Measurements from ENCODE around the gene RNF115. TPM values are rescaled to one million over a fixed set of nuclear protein-coding genes. Genes with fewer than 3 reads are reported as not detected.

Gene RNF115
- total RNA-seq (2022; extraction: Qiagen RNA extraction; ENCODE audit: low read depth), result 7.6 to 13.2 TPM (median 11.4 TPM) in 5 replicates

DNA sequence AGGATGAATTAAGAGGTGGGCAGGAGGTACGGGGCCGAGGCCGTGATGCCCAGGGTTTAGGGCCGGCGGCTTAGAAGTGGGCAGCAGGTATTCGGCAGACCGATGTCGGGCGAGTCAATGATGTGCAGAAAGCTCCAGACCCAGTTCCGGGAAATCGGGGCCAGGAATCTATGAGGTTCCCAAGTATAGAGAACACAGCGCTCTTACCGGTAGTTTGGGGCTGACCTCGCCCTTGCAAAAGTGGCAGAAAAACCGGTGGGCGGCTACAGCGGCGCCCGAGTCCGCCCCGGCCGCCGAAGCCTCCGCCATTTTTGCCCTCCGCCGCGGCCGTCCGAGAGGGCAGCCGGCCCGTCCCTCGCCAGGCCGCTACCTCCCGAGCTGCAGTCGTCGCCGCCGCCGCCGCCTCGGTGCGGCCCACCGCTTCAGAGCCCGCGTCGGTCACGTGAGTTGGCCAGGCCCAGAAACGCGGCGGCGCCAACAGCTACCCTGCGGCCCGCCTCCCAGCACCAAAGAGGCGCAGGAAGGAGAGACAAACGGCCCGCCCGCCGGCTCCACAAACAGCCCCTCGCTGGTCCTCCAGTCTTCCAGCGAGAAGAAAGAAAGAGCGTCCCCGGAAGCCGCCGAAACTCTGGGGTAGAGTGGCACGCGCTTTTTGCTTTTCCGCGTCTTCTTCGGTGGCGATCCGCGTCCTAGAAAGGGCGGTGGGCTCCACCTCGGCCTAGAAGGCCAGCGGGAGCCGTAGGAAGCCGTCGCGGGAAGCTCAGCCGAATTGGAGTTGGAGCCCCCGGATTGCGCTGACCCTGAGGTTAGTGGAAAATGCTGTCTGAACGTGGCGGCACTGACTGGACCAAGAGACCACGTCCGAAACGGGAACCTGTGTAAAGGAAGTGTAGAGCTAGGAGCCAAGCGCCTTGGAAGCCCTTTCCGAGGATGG, at the start of gene RNF115, which contains the start of gene POLR3C:
TSS of gene RNF115 (minus strand) at position 531 of the 934 bp plus-strand sequence. CDS start at position 309, 222 bp downstream.
TSS of gene POLR3C (plus strand) at position 636 of the 934 bp plus-strand sequence. CDS start 1,577 bp downstream, outside the sequence.

DNA sequence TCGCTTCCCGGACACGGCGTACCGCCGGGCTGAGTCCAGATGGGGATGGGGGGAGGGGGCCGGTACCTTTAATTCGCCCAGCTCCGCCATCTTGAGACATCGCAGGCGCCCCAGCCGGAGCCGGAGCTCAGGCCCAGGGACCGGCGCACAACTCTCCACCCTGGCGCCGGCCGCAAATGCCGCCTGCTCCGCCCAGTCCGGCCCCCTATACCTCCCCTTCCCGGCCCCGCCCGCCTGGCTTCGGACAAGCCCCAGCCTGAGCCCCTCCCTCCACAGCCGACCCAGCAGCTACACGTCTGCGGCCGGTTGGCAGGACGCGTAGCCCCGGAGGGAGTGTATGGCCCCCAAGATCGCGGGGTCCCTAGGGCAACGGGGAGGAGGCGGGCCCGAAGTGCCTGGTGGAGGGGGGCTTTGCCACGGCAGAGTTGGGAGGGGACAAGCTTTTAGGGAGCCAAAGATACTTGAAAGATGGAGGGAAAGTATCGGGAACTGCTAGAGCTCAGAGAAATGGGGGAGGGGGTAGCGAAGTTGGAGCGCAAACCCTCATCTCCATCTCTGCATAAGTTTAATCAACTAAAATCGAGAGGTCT, 35.1 kb upstream of the RNF115 start, which contains the start of gene PIAS3:
TSS of gene PIAS3 (minus strand) at position 181 of the 590 bp plus-strand sequence. CDS start at position 90, 91 bp downstream.

DNA sequence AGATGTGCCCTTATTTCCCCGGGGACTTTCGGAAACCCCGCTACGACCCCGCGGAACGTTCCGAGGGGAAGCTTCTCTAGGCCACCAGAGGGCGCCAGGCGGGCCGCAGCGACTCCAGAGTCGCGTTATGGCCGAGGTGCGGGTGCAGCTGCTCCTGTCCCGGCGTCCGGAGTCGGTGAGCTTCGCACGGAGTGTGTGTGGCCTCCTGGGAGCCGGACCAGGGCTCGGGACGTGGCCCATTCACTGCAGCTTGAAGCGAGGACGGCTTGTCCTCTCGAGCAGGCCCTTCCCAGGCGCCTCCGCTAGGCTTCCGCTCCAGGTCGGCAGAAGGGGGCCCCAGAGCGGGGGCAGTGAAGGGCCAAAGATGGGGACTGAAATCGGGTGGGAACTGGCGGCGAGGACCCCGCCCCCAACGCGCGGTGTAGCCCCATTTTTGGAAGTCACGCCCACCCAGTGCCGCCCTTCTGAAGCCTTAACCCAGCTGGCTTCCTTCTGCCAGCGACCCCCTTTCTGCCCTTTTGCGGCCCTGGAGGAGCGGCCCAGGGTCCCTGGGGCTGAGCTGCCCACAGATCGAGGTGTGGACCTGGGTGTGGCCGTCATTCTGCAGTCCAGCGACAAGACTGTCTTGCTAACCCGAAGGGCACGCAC, 21.7 kb upstream of the RNF115 start, which contains the start of gene NUDT17:
TSS of gene NUDT17 (plus strand) at position 117 of the 648 bp plus-strand sequence. CDS start at position 128, 11 bp downstream.

DNA sequence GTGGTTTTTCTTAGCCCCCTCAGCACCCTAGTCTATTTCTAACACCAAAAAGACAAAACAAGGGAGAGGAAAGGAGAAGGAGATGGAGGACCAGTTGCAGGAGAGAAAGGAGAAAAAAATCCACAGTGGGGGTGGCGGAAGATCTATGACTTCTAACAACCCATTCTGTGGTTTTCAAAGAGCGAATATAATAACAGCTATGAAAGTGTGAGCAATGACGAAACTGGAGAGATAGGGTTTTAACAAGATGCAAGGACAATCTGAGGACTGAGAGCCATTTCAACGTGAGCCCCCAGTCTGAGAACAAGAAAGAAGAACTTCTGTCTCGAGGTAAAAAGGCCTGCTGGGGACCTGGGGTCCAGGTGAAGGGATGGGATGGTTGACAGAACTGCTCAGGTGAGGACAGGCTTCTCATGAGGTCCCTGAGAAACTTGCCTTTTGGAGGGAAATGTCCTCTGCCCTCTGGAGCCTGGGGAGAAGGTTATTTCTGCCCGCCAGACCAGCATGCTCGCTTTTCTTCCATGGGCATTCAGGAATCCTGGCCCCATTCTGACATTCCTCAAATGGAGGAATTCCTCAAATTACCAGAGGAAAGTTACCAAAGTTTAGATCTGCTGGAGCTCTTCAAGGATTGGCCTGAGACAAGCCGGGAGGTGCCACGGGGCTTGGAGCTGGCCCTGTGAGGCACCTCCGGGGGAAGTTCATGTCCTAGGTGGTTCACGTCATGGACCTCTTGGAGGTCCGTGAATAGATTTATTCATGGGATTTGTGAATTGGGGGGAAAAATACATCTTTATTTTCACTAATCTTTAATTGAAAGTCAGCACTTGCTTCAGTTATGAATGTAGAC, 104.4 kb downstream of the RNF115 start, which contains the start of gene CD160:
TSS of gene CD160 (plus strand) at position 270 of the 850 bp plus-strand sequence. CDS start 8,829 bp downstream, outside the sequence.

DNA sequence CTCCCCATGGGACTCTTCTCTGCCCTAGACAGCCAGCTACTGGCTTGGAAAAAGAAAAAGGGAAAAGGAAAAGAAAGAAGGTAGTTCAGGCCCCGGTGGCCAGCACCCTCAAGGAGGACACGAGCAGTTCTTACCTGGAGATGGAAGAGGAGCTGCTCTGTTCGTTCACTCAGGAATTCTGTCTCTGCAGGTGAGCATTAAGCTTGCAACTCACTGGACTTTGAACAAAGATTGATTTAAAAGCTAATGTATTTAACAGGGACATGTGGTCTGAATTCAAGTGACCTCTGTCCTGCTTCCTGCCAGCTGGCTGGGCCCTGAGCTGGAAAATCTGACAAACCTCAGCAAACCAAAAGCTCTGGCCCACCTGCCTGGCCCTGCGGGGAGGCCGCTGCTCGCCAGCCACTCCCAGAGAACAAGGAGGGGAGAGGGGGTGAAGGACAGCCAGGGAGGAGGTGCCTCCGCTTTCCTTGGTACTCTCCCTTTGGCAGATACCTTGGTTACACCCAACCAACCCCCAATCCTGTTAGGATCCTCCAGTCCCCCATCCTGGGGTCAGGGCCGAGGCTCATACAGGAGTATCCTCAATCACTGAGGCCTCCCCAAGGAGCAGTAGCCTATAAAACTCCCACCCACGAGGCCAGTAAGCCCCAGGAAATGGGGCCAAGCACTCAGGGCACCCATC, 116.6 kb downstream of the RNF115 start, which contains the start of gene PDZK1:
TSS of gene PDZK1 (minus strand) at position 186 of the 685 bp plus-strand sequence. CDS start 19,347 bp downstream, outside the sequence.

Other genes with a start within 250 kb of the RNF115 start
- 14.5 to 18.2 TPM (median 17.2 TPM) in 5 replicates for gene GPR89A, start 216.1 kb downstream of the RNF115 start, total RNA-seq (2022; extraction: Qiagen RNA extraction; ENCODE audit: low read depth)
- 0.56 to 1.0 TPM (median 0.70 TPM) in 5 replicates for gene PDZK1, start 116.7 kb downstream of the RNF115 start, total RNA-seq (2022; extraction: Qiagen RNA extraction; ENCODE audit: low read depth)
- not detected in 5 replicates for gene CD160, start 104.6 kb downstream of the RNF115 start, total RNA-seq (2022; extraction: Qiagen RNA extraction; ENCODE audit: low read depth)
- gene POLR3C, start 105 bp upstream of the RNF115 start, total RNA-seq (2022; extraction: Qiagen RNA extraction; ENCODE audit: low read depth), result 35.1 to 37.2 TPM (median 36.4 TPM) in 5 replicates
- gene NUDT17, start 21.5 kb upstream of the RNF115 start, total RNA-seq (2022; extraction: Qiagen RNA extraction; ENCODE audit: low read depth), result 4.9 to 6.5 TPM (median 5.8 TPM) in 5 replicates
- 21.7 to 28.0 TPM (median 24.6 TPM) in 5 replicates for gene PIAS3, start 35.0 kb upstream of the RNF115 start, total RNA-seq (2022; extraction: Qiagen RNA extraction; ENCODE audit: low read depth)
- gene ANKRD35, start 61.8 kb upstream of the RNF115 start, total RNA-seq (2022; extraction: Qiagen RNA extraction; ENCODE audit: low read depth), result not detected in 5 replicates
- 0.29 to 0.37 TPM (median 0.36 TPM) in 5 replicates for gene ITGA10, start 86.0 kb upstream of the RNF115 start, total RNA-seq (2022; extraction: Qiagen RNA extraction; ENCODE audit: low read depth)
- gene PEX11B, start 94.6 kb upstream of the RNF115 start, total RNA-seq (2022; extraction: Qiagen RNA extraction; ENCODE audit: low read depth), result 21.3 to 26.2 TPM (median 23.2 TPM) in 5 replicates
- gene RBM8A, start 103.4 kb upstream of the RNF115 start, total RNA-seq (2022; extraction: Qiagen RNA extraction; ENCODE audit: low read depth), result 184 to 223 TPM (median 198 TPM) in 5 replicates
- gene LIX1L, start 133.9 kb upstream of the RNF115 start, total RNA-seq (2022; extraction: Qiagen RNA extraction; ENCODE audit: low read depth), result 8.6 to 10.5 TPM (median 9.9 TPM) in 5 replicates
- 0.17 to 0.69 TPM (median 0.23 TPM) in 5 replicates for gene ANKRD34A, start 140.5 kb upstream of the RNF115 start, total RNA-seq (2022; extraction: Qiagen RNA extraction; ENCODE audit: low read depth)
- 9.0 to 9.6 TPM (median 9.2 TPM) in 5 replicates for gene POLR3GL, start 140.6 kb upstream of the RNF115 start, total RNA-seq (2022; extraction: Qiagen RNA extraction; ENCODE audit: low read depth)
- gene TXNIP, start 172.5 kb upstream of the RNF115 start, total RNA-seq (2022; extraction: Qiagen RNA extraction; ENCODE audit: low read depth), result 0.11 to 0.26 TPM (median 0.13 TPM) in 5 replicates
- gene HJV, start 197.6 kb upstream of the RNF115 start, total RNA-seq (2022; extraction: Qiagen RNA extraction; ENCODE audit: low read depth), result not detected in 5 replicates